Rectal smooth muscle tissue (tissue), 1 donor: ENCODE measurements around the gene CXXC4.

Experiments used
- H3K27ac ChIP-seq: one replicate; pipeline ENCODE4 v1.7.0; 2013; ENCODE audit warnings: low read depth, low read length, inconsistent platforms
- H3K27me3 ChIP-seq: one replicate; pipeline ENCODE4 v1.7.0; 2013; ENCODE audit warnings: low read length; ENCODE audit not compliant: control insufficient read depth, insufficient read depth
- H3K36me3 ChIP-seq: one replicate; pipeline ENCODE4 v1.7.0; 2013; ENCODE audit warnings: low read length; ENCODE audit not compliant: control insufficient read depth, insufficient read depth
- H3K4me1 ChIP-seq: one replicate; pipeline ENCODE4 v1.7.0; 2013; ENCODE audit warnings: low read length; ENCODE audit not compliant: control insufficient read depth, insufficient read depth
- H3K4me3 ChIP-seq: one replicate; pipeline ENCODE4 v1.7.0; 2013; ENCODE audit warnings: low read length
- H3K9ac ChIP-seq: one replicate; pipeline ENCODE4 v1.7.0; 2013; ENCODE audit warnings: low read length

Gene CXXC4

DNA sequence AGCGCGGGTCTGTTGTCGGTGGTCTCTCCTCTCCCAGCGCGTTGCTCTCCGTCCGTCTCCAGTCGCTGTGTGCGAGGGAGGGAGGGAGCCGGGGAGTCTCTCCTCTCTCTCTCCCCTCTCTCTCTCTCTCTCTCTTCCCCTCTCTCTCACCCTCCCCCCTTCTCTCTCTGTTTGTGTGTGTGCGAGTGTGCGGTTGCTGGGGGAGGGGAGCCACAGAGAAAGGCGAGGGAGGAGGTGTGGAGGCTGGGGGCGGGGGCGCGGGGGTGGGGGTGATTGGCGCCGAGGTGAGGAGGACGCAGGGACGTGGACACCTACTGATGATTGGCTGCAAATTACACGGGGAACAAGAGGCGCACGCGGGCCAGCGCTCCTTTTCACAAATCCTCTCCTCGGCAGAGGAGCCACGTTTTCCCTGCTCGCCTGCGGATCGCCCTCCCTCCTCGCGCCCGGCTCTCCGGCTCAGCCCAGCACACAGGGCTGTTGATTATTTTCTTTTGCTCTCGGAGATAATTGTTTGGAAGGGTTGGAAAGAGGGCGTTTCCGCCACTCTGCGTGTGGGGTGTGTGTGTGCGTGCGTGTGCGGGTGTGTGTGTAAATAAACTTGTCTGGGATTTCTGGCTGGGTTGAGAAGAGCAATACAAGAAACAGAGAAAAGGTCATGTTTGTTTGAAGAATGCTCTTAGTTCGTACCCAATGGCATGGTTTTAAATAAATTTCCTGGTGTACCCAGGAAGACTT, at the start of gene CXXC4:
TSS of gene CXXC4 (minus strand) at position 73 of the 738 bp plus-strand sequence. CDS start 3,092 bp downstream, outside the sequence.
- peak within 1 kb of the TSS; percentile 78 for H3K27ac ChIP-seq
- no peaks in the 10 kb centered on the region for H3K36me3 ChIP-seq
- H3K4me1 ChIP-seq: peaks cover 4% of the 10 kb centered on the region
- no peak within 1 kb of the TSS for H3K9ac ChIP-seq
- H3K27me3 ChIP-seq: peaks cover 3% of the 10 kb centered on the region
- H3K4me3 ChIP-seq: peak within 1 kb of the TSS; percentile 80

- Histone ChIP-seq H3K4me3 (no peak overlapping the region), H3K27ac (no peak overlapping the region), H3K36me3 (no peaks in the 10 kb centered on the region), H3K27me3 (no peaks in the 10 kb centered on the region), H3K4me1 (no peaks in the 10 kb centered on the region), H3K9ac (no peak overlapping the region)
Measured at GRCh38 chr4:104533156-104533555, 38.5 kb upstream of the CXXC4 start.

- H3K27ac ChIP-seq: no peak overlapping the region
- H3K36me3 ChIP-seq: no peaks in the 10 kb centered on the region
- H3K4me3 ChIP-seq: no peak overlapping the region
- no peak overlapping the region for H3K9ac ChIP-seq
- H3K27me3 ChIP-seq: no peaks in the 10 kb centered on the region
- no peaks in the 10 kb centered on the region for H3K4me1 ChIP-seq
Measured at GRCh38 chr4:104532677-104533076, 38.0 kb upstream of the CXXC4 start.

GRCh38 chr4:104531390-104531789, 36.7 kb upstream of the CXXC4 start:
- Histone ChIP-seq H3K36me3 (no peaks in the 10 kb centered on the region), H3K27ac (no peak overlapping the region), H3K4me1 (no peaks in the 10 kb centered on the region), H3K4me3 (no peak overlapping the region), H3K9ac (no peak overlapping the region), H3K27me3 (no peaks in the 10 kb centered on the region)

DNA sequence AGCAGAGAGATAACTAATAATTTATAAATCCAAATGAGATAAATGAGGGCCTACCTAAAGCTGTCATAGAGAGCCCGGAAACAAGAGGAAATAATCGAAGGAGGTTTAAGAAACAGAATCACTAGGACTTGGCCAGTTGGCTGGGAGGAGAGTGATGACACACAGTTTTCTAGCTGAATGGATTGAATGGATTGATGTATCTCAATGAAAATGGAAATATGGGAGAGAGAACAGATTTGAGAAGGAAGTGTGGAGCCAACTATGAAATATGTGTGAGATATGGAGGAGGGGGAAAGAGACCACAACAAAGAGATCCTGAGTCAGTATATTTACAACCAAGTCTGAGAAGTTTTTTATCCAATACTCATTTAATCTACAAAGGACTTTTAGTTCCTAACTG, 35.7 kb upstream of the CXXC4 start:
- Histone ChIP-seq H3K27ac (no peak overlapping the region), H3K4me1 (no peaks in the 10 kb centered on the region), H3K4me3 (no peak overlapping the region), H3K9ac (no peak overlapping the region), H3K36me3 (no peaks in the 10 kb centered on the region), H3K27me3 (no peaks in the 10 kb centered on the region)

DNA sequence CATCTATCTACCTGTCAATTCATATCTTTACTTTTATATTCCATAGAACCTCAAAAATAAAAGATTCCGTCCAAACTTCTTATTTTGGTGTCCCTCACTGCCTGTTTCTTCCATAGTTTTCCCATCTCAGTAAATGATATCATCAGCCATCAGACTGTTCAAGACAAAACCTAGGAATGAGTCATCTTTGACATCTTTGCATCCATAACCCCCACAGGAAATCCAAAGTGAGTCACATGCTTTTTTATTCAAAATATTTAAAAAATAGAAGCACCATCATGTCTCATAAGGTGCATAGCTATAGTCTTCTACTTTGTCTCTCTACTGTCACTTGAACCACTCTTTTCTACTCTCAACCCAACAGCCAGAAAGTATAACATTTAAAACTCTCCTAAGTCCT, 29.9 kb upstream of the CXXC4 start:
- no peaks in the 10 kb centered on the region for H3K36me3 ChIP-seq
- H3K27ac ChIP-seq: no peak overlapping the region
- H3K4me1 ChIP-seq: no peaks in the 10 kb centered on the region
- H3K27me3 ChIP-seq: no peaks in the 10 kb centered on the region
- H3K4me3 ChIP-seq: no peak overlapping the region
- H3K9ac ChIP-seq: no peak overlapping the region

- Histone ChIP-seq H3K9ac (no peak overlapping the region), H3K27ac (no peak overlapping the region), H3K4me1 (no peaks in the 10 kb centered on the region), H3K4me3 (no peak overlapping the region), H3K36me3 (no peaks in the 10 kb centered on the region), H3K27me3 (no peaks in the 10 kb centered on the region)
Measured at GRCh38 chr4:104524026-104524425, 29.3 kb upstream of the CXXC4 start.

- Histone ChIP-seq H3K27ac (no peak overlapping the region), H3K9ac (no peak overlapping the region), H3K4me3 (no peak overlapping the region), H3K27me3 (no peaks in the 10 kb centered on the region), H3K4me1 (no peaks in the 10 kb centered on the region), H3K36me3 (no peaks in the 10 kb centered on the region)
Measured at GRCh38 chr4:104519588-104519987, 24.9 kb upstream of the CXXC4 start.

GRCh38 chr4:104516884-104517283, 22.2 kb upstream of the CXXC4 start:
- no peak overlapping the region for H3K4me3 ChIP-seq
- H3K27ac ChIP-seq: no peak overlapping the region
- H3K36me3 ChIP-seq: no peaks in the 10 kb centered on the region
- no peak overlapping the region for H3K9ac ChIP-seq
- no peaks in the 10 kb centered on the region for H3K27me3 ChIP-seq
- H3K4me1 ChIP-seq: no peaks in the 10 kb centered on the region

DNA sequence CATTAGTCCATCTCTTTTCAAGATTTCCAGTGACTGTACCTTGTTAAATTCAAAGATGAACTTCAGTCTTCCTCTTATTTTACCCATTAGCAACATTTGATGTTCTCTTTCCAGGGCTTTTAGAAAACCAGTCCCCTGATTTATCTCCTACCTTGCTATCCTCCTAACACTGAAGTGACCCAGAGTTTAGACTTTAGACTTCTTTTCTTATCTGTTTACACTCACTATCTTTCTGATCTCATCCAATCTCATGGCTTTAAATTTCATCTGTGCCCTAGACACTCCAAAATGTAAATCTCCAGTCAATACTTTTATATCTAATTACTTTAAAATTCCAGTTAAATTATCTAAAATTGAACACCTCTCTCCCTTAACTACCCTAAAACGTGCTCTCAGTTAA, 13.5 kb upstream of the CXXC4 start:
- Histone ChIP-seq H3K9ac (no peak overlapping the region), H3K4me3 (no peak overlapping the region), H3K4me1 (no peaks in the 10 kb centered on the region), H3K27me3 (no peaks in the 10 kb centered on the region), H3K36me3 (no peaks in the 10 kb centered on the region), H3K27ac (no peak overlapping the region)

GRCh38 chr4:104507112-104507511, 12.4 kb upstream of the CXXC4 start:
- Histone ChIP-seq H3K4me1 (no peaks in the 10 kb centered on the region), H3K9ac (no peak overlapping the region), H3K27ac (no peak overlapping the region), H3K27me3 (no peaks in the 10 kb centered on the region), H3K36me3 (no peaks in the 10 kb centered on the region), H3K4me3 (no peak overlapping the region)

GRCh38 chr4:104504536-104504935, 9.8 kb upstream of the CXXC4 start:
- Histone ChIP-seq H3K27me3 (no peaks in the 10 kb centered on the region), H3K4me3 (no peak overlapping the region), H3K27ac (no peak overlapping the region), H3K36me3 (no peaks in the 10 kb centered on the region), H3K4me1 (no peaks in the 10 kb centered on the region), H3K9ac (no peak overlapping the region)

- no peaks in the 10 kb centered on the region for H3K36me3 ChIP-seq
- no peak overlapping the region for H3K4me3 ChIP-seq
- H3K27ac ChIP-seq: no peak overlapping the region
- no peak overlapping the region for H3K9ac ChIP-seq
- no peaks in the 10 kb centered on the region for H3K4me1 ChIP-seq
- H3K27me3 ChIP-seq: no peaks in the 10 kb centered on the region
Measured at GRCh38 chr4:104502471-104502870, 7.8 kb upstream of the CXXC4 start.
